ENCODE results near the gene SIX1. TPM values are rescaled to one million over a fixed set of nuclear protein-coding genes. Genes with fewer than 3 reads are reported as not detected.
A peak's percentile ranks its signal among the peaks of the same experiment; 100 is the strongest.

The SIX1 gene
- total and polyA plus RNA-seq, 2 of the 4 experiments (the other 2 are of a cell fraction) = 7.7 to 15.0 TPM

DNA sequence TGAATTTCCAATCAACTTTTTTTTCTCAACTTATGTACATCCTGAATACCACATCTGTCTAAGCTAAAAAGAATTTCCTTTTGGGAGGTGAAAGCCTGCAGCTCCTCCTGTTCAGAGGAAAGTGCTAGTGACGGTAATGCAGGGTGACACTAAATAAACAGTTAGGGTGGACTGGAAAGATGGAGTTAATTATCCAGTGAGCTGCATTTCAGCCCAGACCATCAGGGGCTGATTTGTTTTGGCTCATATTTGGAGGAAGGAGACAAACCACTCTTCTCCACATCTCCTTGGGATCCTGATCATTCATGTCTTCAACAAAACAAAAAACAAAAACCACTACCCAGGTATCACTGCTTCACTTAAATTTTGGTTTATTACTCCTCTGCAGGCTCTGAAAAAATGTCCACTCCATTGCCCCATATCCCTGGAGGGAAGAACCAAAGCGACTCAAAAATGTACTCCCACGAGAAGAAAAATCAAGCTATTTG is 5.1 kb upstream of the SIX1 start:
- peak overlapping the region; percentile 3; the same call in 1 of the 2 replicates for H3K4me2 ChIP-seq (ENCODE audit: low read depth, low read length)
- H3K9ac ChIP-seq (ENCODE audit: low read depth, low read length) = no peak overlapping the region
- H2AK9ac ChIP-seq (replicated peaks; ENCODE audit: low read depth, low read length, poor library complexity) = no peak overlapping the region
- no peak overlapping the region for H2BK15ac ChIP-seq (ENCODE audit: low read depth, low read length)
- H3K4me1 ChIP-seq (ENCODE audit: control insufficient read depth, insufficient read depth, low read length) = peaks cover 19% of the 10 kb centered on the region
- no peak overlapping the region for H3K27ac ChIP-seq (ENCODE audit: insufficient read depth, low read length)
- CTCF ChIA-PET = no interaction called here
- no peak overlapping the region; the same call in 1 of the 2 replicates for H3K23ac ChIP-seq (ENCODE audit: low read depth, low read length)
- H3K27me3 ChIP-seq (ENCODE audit: control insufficient read depth, insufficient read depth, low read length) = no peaks in the 10 kb centered on the region; the same call in 1 of the 2 replicates
- no peak overlapping the region for H3K4ac ChIP-seq (ENCODE audit: low read depth, low read length)
- H2BK5ac ChIP-seq (ENCODE audit: low read depth, low read length, poor library complexity, severe bottlenecking) = no peak overlapping the region
- no peak overlapping the region for H2AFZ ChIP-seq (replicated peaks; ENCODE audit: low read length, poor library complexity)
- no peak overlapping the region for H3K4me3 ChIP-seq (ENCODE audit: insufficient read depth, low read depth, low read length)
- TF ChIP-seq SMC3 (IDR thresholded peaks at IDR 0.05; ENCODE audit: low read depth, low read length) (no peak), MAZ (IDR thresholded peaks at IDR 0.05; ENCODE audit: borderline replicate concordance, low read depth, low read length) (no peak), CEBPB (IDR thresholded peaks at IDR 0.05; ENCODE audit: low read depth, low read length) (no peak), CTCF (conservative IDR thresholded peaks at IDR 0.05; ENCODE audit: low read depth, low read length) (no peak), MXI1 (IDR thresholded peaks at IDR 0.05; ENCODE audit: borderline replicate concordance, low read depth, low read length) (no peak), MAFK (IDR thresholded peaks at IDR 0.05; ENCODE audit: low read depth, low read length) (no peak), USF2 (IDR thresholded peaks at IDR 0.05; ENCODE audit: low read depth, low read length) (no peak), CHD1 (IDR thresholded peaks at IDR 0.05; ENCODE audit: low read depth, low read length) (no peak), RCOR1 (IDR thresholded peaks at IDR 0.05; ENCODE audit: insufficient replicate concordance, low read length) (no peak), RAD21 (IDR thresholded peaks at IDR 0.05; ENCODE audit: low read length) (no peak), BHLHE40 (IDR thresholded peaks at IDR 0.05; ENCODE audit: low read depth, low read length) (no peak), RFX5 (IDR thresholded peaks at IDR 0.05; ENCODE audit: low read depth, low read length) (no peak), POLR2A (IDR thresholded peaks at IDR 0.05; ENCODE audit: low read depth, low read length) (no peak), FOS (IDR thresholded peaks at IDR 0.05; ENCODE audit: low read depth, low read length) (no peak), NFE2L2 (IDR thresholded peaks at IDR 0.05; ENCODE audit: low read depth, low read length) (no peak)
- TF ChIP-seq, protein P1, sequence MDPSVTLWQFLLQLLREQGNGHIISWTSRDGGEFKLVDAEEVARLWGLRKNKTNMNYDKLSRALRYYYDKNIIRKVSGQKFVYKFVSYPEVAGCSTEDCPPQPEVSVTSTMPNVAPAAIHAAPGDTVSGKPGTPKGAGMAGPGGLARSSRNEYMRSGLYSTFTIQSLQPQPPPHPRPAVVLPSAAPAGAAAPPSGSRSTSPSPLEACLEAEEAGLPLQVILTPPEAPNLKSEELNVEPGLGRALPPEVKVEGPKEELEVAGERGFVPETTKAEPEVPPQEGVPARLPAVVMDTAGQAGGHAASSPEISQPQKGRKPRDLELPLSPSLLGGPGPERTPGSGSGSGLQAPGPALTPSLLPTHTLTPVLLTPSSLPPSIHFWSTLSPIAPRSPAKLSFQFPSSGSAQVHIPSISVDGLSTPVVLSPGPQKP (IDR thresholded peaks at IDR 0.05; ENCODE audit: borderline replicate concordance, low read depth, low read length) = no peak
- POLR2A ChIA-PET (ENCODE audit: unreplicated experiment) = no interaction called here
- H3K79me1 ChIP-seq (ENCODE audit: low read depth in 1 of 2, low read length in 2 of 2) = peaks cover 2 to 20% of the 10 kb centered on the region in 2 experiments; a peak in 2 of 4 replicates
- H3K9me1 ChIP-seq (ENCODE audit: insufficient read depth, low read length) = no peaks in the 10 kb centered on the region
- DNase-seq = peak; percentile 76
- no peak overlapping the region for H3K14ac ChIP-seq (replicated peaks; ENCODE audit: low read depth, low read length)
- H4K8ac ChIP-seq (ENCODE audit: low read depth in 2 of 2, low read length in 2 of 2) = no peak overlapping the region
- no peaks in the 10 kb centered on the region for H4K20me1 ChIP-seq (ENCODE audit: insufficient read depth, low read length)
- no peak overlapping the region for H2BK120ac ChIP-seq (ENCODE audit: low read depth, low read length)
- intact Hi-C loops (cut with micrococcal nuclease) = no loop called here
- no peak overlapping the region for H4K91ac ChIP-seq (ENCODE audit: insufficient read depth, low read depth, low read length)
- no peak overlapping the region for H2AK5ac ChIP-seq (ENCODE audit: low read depth, low read length)
- no peak overlapping the region for H3K18ac ChIP-seq (ENCODE audit: low read depth, low read length)
- dilution Hi-C loops (cut with HindIII; ENCODE audit: low sequenced_read_pairs, unreplicated experiment) = no loop called here
- in situ Hi-C loops (cut with MboI; ENCODE audit: low sequenced_read_pairs) = no loop called here
- H3K56ac ChIP-seq (ENCODE audit: extremely low read depth, insufficient read depth, low read length) = no peak overlapping the region
- WGBS, 2 experiments (ENCODE audit: extremely low coverage in 2 of 2, insufficient read length in 1 of 2) = no CpG with 5 or more reads among the region's 3 CpGs
- no peaks in the 10 kb centered on the region for H3K9me3 ChIP-seq (ENCODE audit: control insufficient read depth, insufficient read depth, low read length)
- BruUV-seq (replicated peaks) = no TSS peak
- H2BK20ac ChIP-seq (ENCODE audit: low read depth, low read length) = peak overlapping the region; percentile 11; the same call in 1 of the 2 replicates
- no peaks in the 10 kb centered on the region for H3K36me3 ChIP-seq (ENCODE audit: control insufficient read depth, insufficient read depth, low read length)
- ATAC-seq (ENCODE audit: low read depth) = no peak
- no peak overlapping the region for H4K5ac ChIP-seq (ENCODE audit: low read depth, low read length)
